DOHH2 (cell line): ENCODE results near the gene PODN.

Source experiments
- H3F3A ChIP-seq: fragments of 200-600 bp; sonication (generic), shearing (Covaris generic); 2 replicates; pipeline ENCODE4 v1.6.0; 2016; ENCODE audit warnings: antibody characterized with exemption, mild to moderate bottlenecking; ENCODE audit not compliant: control insufficient read depth, insufficient read depth
- H3K27ac ChIP-seq: fragments of 200-600 bp; sonication (generic); 2 replicates; pipeline ENCODE4 v1.5.1; 2014; ENCODE audit warnings: low read depth, mild to moderate bottlenecking, low read length, moderate library complexity
- H3K27me3 ChIP-seq: fragments of 200-600 bp; sonication (generic); 2 replicates; pipeline ENCODE4 v1.6.1; 2014; ENCODE audit warnings: mild to moderate bottlenecking, low read length, mixed read lengths; ENCODE audit not compliant: control insufficient read depth
- H3K36me3 ChIP-seq: fragments of 200-600 bp; sonication (generic); 2 replicates; pipeline ENCODE4 v1.6.1; 2014; ENCODE audit warnings: mild to moderate bottlenecking, low read length, moderate library complexity, mixed read lengths; ENCODE audit not compliant: control insufficient read depth
- H3K4me1 ChIP-seq: fragments of 200-600 bp; sonication (generic); 2 replicates; pipeline ENCODE4 v1.6.1; 2014; ENCODE audit warnings: mild to moderate bottlenecking, low read length, mixed read lengths; ENCODE audit not compliant: control insufficient read depth
- H3K4me2 ChIP-seq: fragments of 200-600 bp; sonication (generic); 2 replicates; pipeline ENCODE4 v1.6.0; 2014; ENCODE audit warnings: mild to moderate bottlenecking, low read length, moderate library complexity
- H3K4me3 ChIP-seq: fragments of 200-600 bp; sonication (generic); 2 replicates; pipeline ENCODE4 v1.5.1; 2014; ENCODE audit warnings: mild to moderate bottlenecking, low read length, mixed read lengths
- H3K79me2 ChIP-seq: fragments of 200-600 bp; sonication (generic); 2 replicates; pipeline ENCODE4 v1.6.1; 2014; ENCODE audit warnings: mild to moderate bottlenecking, low read length, mixed read lengths; ENCODE audit not compliant: control insufficient read depth
- H3K9me2 ChIP-seq: fragments of 200-600 bp; sonication (generic); replicated peaks from 2 replicates; pipeline ENCODE4 v1.6.1; 2014; ENCODE audit warnings: mild to moderate bottlenecking, low read length, mixed read lengths; ENCODE audit not compliant: control insufficient read depth
- H3K9me3 ChIP-seq: fragments of 200-600 bp; sonication (generic); 2 replicates; pipeline ENCODE4 v1.6.1; 2014; ENCODE audit warnings: antibody characterized with exemption, low read length, mixed read lengths; ENCODE audit not compliant: control insufficient read depth, insufficient read depth
- H4K20me1 ChIP-seq: fragments of 200-600 bp; sonication (generic); 2 replicates; pipeline ENCODE4 v1.6.0; 2014; ENCODE audit warnings: low read depth, mild to moderate bottlenecking, antibody characterized with exemption, low read length, moderate library complexity; ENCODE audit not compliant: control insufficient read depth, insufficient read depth
- CTCF ChIP-seq: fragments of 200-600 bp; sonication (generic); IDR thresholded peaks from one replicate; pipeline ENCODE4 v1.5.1; 2014; ENCODE audit warnings: antibody characterized with exemption, mild to moderate bottlenecking, low read depth, low read length; ENCODE audit not compliant: poor library complexity, severe bottlenecking
- EZH2phosphoT487 ChIP-seq: fragments of 200-600 bp; sonication (generic); IDR thresholded peaks from 2 replicates; pipeline ENCODE4 v1.6.1; 2017; ENCODE audit warnings: borderline replicate concordance, mild to moderate bottlenecking, antibody characterized with exemption, low read length, moderate library complexity, mixed read lengths

Gene PODN

DNA sequence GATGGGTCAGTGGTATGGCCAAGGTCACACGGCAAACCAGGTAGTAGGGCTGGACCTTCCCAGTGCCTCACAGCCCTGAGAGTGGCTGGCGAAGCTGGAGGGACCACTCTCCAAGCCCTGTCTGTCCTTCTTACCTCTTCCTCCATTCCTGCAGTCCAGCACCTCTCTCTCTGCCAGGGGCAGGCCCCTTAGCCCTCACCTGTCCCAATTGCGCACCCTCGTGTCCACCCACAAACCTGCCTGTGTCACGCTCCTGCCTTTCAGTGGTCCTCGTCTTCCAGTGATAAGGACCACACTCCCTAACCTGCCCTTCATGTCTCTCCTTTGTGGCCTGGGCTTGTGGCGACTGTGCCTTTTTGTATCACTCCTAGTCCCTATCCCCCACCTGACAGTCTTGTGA is 3.4 kb downstream of the PODN start:
- no peaks in the 10 kb centered on the region for H4K20me1 ChIP-seq
- H3K79me2 ChIP-seq = no peaks in the 10 kb centered on the region
- no peaks in the 10 kb centered on the region for H3K9me3 ChIP-seq
- no peak overlapping the region for H3K27ac ChIP-seq
- H3K4me3 ChIP-seq = no peak overlapping the region
- H3K9me2 ChIP-seq = no peaks in the 10 kb centered on the region
- peaks cover 6% of the 10 kb centered on the region for H3K27me3 ChIP-seq
- TF ChIP-seq EZH2phosphoT487 = no peak
- TF ChIP-seq CTCF = no peak
- H3K36me3 ChIP-seq = no peaks in the 10 kb centered on the region
- H3F3A ChIP-seq = no peaks in the 10 kb centered on the region
- no peaks in the 10 kb centered on the region for H3K4me1 ChIP-seq
- H3K4me2 ChIP-seq = no peak overlapping the region

- H3K79me2 ChIP-seq = no peaks in the 10 kb centered on the region
- H3K4me3 ChIP-seq = no peak overlapping the region
- no peaks in the 10 kb centered on the region for H3K27me3 ChIP-seq
- TF ChIP-seq EZH2phosphoT487 (no peak), CTCF (no peak)
- no peaks in the 10 kb centered on the region for H3K4me1 ChIP-seq
- H3K27ac ChIP-seq = no peak overlapping the region
- no peaks in the 10 kb centered on the region for H3K9me2 ChIP-seq
- no peaks in the 10 kb centered on the region for H4K20me1 ChIP-seq
- no peaks in the 10 kb centered on the region for H3K36me3 ChIP-seq
- H3F3A ChIP-seq = no peaks in the 10 kb centered on the region
- no peaks in the 10 kb centered on the region for H3K9me3 ChIP-seq
- no peak overlapping the region for H3K4me2 ChIP-seq
Observed at GRCh38 chr1:53066488-53066887, 4.5 kb downstream of the PODN start.

DNA sequence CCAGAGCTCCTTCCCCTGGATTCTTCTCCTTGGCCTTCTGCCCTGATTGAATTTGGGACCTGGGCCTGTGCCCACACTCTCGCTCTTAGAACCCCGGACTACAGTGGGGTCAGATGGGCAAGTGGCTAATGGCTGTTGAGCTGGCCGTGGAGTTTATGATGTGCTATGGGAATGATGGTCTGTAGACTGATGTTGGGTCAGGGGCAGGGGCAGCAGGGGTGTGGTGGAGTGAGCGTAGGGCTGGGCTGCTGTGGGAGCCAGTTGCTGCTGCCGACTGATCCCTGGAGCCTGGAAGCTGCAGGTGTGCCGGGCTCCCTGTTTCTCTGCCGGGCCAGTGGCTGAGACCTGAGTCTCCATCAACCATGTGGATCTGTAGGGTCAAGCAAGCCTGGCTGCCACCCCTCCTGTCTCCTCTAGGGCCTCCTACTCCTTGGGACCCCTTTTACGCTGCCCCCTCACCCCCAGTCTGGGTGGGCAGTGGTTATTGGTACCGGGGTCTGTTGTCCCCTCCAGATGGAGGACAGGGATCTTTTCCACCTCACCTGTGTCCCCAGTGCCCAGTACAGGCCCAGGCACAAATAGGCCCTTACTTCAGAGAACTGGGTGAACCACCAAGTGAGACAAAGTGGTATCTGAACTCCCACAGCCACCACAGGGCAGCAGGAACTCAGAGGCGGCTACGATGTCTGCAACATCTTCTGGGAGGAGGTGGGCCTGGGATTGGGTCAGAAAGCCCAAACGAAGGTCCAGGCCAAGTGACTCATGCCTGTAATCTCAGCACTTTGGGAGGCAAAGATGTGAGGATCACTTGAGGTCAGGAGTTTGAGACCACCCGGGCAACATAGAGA is 5.1 kb downstream of the PODN start:
- Histone ChIP-seq H3K79me2 (no peaks in the 10 kb centered on the region), H3F3A (no peaks in the 10 kb centered on the region), H3K4me2 (no peak overlapping the region), H3K27me3 (no peaks in the 10 kb centered on the region), H4K20me1 (no peaks in the 10 kb centered on the region), H3K9me2 (no peaks in the 10 kb centered on the region), H3K4me1 (no peaks in the 10 kb centered on the region), H3K4me3 (no peak overlapping the region), H3K36me3 (no peaks in the 10 kb centered on the region), H3K27ac (no peak overlapping the region), H3K9me3 (no peaks in the 10 kb centered on the region)
- TF ChIP-seq EZH2phosphoT487 = no peak
- no peak for TF ChIP-seq CTCF
